GM21423 (cell line): Measurements from ENCODE around the gene PNPLA7.
"Not testable (repeated sequence)": the region's sequence is repeated elsewhere in the genome, so short reads cannot be mapped to it uniquely, and the experiment has no call there.

Experiments
- ATAC-seq: cut with Tn5 transposase; IDR thresholded peaks from one replicate; pipeline ENCODE4 v1.9.1; 2021; ENCODE audit warnings: mild to moderate bottlenecking, moderate library complexity; ENCODE audit not compliant: unreplicated experiment

The PNPLA7 gene

DNA sequence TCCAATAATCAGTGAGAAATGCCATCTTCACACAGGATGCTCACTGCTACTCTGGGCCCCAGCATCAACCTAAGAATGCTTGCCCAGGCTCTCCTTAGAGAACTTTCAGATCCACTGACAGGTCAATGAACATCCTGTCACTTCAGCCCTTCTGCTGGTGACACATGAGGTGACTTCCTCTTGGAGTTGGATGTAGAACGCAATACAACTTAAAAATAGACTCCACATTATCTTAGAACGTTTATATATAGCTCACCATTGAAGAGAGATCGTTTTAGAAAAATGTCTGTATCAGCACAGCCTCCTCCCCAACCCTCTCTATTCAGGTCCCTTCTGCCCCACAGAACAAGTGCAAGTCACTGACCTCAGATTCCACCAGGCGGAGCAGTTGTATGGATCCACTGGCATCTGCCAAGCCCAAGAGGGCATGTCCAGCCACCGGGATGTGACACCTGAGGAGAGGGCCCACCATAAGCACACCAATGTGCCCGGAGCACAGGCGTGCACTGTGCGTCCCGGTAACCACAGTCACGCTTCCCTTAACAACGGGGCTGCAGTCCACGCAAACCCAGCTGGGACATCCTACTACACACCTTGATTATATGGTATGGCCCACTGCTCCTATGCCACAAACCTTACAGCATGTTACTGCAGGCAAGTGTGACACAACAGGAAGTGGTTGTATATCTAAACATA is 25.7 kb upstream of the PNPLA7 start:
- no peak for ATAC-seq

DNA sequence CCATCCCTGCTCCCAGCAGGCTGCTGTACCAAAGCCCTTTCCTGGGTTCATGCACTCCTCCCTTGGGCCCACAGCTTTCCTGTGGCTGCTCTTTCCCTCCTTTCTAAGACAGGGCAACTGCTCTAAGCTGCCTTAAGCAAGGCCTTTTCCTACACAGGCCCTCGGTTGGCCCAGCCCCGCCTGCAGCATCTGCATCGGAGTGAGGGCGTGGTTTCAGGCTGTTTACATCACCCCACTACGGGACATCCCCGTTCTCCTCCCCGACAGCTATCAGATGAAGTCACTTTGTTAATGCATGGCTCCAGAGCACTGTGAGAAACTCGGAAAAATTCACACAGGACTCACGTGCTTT is 25.1 kb upstream of the PNPLA7 start:
- no peak for ATAC-seq

DNA sequence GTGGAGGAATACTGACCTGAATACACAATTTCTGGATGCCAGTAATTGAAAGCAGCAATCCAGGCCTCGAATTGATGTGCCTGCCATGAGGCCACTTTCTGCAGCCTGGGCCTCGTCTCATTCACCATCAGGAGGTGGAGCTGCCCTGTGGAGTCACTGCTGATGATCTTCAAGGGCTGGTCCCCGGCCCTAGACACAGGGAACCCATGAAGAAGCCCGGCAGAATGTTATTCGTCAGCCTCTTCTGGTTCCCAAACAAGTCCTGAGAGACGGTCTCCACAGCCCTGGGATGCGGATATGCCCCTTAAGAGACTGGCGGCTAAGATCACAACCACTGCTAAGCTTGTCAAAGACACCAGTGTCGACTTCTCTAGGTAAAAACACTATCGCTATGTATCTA is 24.0 kb upstream of the PNPLA7 start:
- no peak for ATAC-seq

DNA sequence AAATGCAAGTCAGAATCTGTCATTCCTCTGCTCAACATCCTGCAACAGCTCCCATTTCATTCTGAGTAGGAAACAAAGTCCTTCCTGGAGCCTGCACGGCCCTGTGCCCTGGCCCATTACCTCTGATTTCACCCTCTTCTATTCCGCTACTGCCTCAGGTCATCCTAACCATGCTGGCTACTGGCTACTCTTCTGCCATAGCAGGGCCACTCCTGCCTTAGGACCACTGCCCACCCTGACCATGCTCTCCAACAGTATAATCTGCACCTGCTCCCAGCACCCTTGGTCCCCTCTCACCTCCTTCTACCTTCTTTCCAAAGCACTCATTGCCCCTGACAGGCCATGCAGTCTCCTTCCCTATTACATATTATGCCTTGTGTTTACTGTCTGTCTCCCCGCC is 20.4 kb upstream of the PNPLA7 start:
- no peak for ATAC-seq

DNA sequence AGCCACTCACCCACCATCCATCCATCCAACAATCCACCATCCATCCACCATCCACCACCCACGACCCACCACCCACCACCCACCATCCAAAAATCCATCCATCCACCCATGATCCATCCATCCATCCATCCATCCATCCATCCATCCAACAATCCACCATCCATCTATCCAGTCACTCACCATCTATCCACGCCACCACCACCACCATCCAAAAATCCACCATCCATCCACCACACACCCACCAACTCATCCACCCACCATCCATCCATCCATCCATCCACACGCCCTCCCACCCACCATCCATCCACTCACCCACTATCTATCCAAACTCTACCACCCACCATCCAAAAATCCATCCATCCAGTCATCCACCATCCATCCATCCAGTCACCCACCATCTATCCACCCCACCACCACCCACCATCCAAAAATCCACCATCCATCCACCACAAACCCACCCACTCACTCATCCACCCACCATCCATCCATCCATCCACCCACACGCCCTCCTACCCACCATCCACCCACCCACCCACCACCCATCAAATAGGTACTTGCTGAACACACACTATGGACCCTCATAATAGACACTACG is 19.5 kb upstream of the PNPLA7 start:
- no peak for ATAC-seq

DNA sequence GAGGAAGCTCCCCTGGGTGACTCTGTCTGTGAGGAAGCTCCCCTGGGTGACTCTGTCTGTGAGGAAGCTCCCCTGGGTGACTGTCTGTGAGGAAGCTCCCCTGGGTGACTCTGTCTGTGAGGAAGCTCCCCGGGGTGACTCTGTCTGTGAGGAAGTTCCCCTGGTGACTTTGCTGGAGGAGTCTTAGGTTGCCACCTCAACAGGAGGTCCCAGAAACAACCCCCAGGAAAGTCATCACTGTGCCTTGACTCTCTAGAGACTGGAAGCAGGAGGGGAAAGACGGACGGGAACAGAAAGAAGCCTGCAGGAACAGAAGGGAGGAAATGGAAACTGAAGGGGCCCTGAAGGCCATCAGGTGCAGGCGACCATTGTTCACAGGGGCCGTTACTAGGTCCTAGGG is 18.2 kb upstream of the PNPLA7 start:
- ATAC-seq = not testable (repeated sequence)

DNA sequence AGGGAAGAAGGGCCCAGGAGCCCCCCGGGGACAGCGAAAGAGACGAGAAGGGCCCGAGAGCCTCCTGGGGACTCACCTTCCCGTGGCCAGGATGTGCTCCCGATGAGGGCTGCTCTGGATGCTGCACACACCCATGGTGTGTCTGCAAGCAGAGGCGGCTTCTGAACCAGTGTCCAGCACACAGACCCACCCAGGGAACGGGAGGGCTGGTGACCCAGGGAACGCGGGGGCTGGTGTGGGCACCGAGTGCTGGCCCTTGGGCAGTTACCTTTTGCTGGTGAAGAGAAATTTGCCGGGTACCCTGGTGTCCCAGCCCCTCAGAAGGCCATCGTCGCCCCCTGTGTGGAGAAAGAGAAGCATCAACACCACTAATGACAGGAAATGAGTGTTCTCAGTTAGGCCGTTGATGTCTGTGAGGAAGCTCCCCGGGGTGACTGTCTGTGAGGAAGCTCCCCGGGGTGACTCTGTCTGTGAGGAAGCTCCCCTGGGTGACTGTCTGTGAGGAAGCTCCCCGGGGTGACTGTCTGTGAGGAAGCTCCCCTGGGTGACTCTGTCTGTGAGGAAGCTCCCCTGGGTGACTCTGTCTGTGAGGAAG is 14.7 kb upstream of the PNPLA7 start:
- no peak for ATAC-seq

DNA sequence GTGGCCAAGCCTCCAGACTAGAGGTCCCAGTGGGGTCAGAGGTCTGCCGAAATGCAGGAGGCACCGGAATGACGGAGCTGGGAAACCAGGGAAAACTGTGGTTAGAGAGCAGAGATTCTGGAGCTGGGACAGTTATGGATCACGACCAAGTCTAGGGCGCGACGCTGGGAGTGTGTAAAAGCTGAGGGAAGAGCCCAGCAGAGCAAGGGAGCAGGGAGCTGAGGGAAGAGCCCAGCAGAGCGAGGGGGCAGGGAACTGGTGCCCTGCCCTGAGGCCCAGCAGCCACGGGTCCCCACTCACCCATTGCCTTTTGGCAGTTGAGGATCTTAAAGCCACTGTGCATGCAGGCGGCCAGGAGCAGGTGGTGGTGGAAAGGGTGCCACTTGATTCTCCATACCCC is 13.9 kb upstream of the PNPLA7 start:
- ATAC-seq = no peak

DNA sequence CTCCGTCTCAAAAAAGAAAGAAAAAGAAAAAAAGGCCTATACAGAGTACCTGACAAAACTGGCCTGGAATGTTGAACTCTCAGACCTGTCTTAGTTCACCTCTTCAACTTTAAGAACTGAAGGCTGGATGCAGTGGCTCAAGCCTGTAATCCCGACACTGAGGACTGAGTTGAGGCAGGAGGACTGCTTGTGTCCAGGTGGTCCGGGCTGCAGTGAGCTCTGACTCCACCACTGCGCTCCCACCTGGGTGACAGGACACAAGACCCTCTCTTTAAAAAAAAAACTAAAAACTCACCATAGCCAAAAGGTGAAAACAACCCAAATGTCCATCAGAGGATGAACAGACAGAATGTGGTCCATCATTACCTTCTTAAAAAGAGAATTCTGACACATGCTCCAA is 7.9 kb upstream of the PNPLA7 start:
- no peak for ATAC-seq

DNA sequence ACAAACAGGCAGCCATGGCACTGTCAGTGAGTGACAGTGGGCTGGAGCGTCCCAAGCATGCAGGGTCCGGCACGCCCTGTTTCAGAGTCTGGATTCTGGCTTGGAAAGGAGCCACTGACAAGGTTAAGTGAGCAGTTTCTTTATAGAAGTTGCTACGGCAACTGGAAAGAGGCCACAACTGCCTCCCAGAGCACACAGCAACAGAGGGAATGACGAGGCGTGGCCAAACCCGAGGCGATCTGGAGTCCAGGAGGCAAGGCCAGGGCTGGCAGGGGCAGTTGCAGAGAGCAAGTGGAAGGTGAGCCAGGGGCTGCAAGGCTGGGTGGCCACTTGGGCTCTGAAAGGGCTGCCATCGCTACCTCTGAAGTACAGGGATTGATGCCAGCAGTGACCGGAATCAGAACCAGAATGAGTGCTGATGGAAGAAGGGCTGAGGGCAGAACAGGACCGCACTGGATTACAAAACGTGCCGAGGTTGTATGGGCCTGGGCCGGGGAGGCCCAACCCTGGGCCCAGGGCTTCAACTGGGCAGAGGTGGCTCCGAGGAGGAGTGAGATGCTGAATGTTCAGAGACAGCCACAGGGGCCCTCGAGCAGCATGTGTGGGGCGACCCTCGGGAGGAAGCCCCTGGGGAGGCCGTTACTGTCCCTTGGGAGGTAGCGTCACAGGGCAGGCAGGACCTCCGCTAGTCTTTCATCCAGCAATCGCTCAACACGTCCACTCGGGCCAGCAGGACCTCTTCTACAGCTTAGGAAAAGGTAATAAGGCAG is 6.1 kb upstream of the PNPLA7 start:
- no peak for ATAC-seq

DNA sequence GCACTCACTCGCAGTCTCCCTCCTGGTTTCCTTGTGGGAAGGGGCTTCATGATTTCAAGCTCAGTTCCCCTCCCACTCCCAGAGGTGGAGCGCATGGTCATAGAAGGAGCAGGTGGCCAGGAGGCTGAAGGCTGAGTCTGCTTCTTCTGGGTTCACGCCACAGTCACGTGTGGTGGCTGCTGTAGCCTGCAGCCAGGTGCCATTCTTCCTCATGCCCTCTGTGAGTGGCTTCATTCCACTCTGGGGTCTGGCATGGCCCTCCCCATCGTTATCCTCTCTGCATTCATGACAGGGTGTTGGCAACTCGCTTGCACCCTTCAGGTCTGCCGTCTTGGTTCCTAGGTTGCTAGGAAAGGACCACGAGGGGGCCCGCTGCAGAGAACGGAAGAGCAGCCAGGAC is 5.0 kb upstream of the PNPLA7 start:
- ATAC-seq = no peak

DNA sequence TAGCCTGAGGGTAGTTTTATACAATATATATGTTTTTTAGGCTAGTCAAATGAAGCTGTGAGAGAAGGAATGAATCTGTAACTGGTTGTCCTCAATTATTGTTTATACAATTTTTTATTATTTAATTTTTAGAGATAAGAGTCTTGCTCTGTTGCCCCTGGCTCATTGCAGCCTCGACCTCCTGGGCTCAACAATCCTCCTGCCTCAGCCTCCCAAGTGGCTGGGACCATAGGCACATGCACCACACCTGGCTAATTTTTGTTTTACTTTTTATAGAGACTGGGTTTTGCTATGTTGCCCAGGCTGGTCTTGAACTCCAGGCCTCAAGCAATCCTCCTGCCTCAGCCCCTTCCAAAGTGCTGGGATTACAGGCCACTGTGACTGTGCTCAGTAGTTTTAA is 4.1 kb upstream of the PNPLA7 start:
- ATAC-seq = no peak

DNA sequence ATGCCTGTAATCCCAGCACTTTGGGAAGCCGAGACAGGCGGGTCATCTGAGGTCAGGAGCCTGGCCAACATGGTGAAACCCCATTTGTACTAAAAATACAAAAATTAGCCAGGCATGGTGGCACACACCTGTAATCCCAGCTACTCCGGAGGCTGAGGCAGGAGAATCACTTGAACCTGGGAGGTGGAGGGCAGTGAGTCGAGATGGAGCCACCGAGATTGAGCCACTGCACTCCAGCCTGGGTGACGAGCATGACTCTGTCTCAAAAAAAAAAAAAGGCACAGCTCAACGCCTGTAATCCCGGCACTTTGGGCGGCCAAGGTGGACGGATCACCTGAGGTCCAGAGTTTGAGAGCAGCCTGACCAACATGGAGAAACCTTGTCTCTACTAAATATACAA is 3.5 kb upstream of the PNPLA7 start:
- not testable (repeated sequence) for ATAC-seq

DNA sequence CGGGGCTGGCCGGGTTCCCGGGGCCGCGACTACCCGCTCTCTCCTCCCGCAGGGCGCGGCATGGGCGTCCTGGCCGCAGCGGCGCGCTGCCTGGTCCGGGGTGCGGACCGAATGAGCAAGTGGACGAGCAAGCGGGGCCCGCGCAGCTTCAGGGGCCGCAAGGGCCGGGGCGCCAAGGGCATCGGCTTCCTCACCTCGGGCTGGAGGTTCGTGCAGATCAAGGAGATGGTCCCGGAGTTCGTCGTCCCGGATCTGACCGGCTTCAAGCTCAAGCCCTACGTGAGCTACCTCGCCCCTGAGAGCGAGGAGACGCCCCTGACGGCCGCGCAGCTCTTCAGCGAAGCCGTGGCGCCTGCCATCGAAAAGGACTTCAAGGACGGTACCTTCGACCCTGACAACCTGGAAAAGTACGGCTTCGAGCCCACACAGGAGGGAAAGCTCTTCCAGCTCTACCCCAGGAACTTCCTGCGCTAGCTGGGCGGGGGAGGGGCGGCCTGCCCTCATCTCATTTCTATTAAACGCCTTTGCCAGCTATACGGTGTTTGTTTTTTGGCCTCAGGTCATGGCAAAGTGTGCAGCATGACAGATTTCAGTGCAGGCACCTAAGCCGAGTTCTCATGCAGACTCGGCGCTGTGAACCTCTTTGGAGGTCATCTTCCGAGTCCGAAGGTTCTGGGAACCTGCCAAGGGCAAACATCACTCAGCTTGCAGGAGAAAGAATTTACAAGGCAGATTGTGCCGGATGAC is 2.0 kb upstream of the PNPLA7 start:
- ATAC-seq = peak; percentile 8

DNA sequence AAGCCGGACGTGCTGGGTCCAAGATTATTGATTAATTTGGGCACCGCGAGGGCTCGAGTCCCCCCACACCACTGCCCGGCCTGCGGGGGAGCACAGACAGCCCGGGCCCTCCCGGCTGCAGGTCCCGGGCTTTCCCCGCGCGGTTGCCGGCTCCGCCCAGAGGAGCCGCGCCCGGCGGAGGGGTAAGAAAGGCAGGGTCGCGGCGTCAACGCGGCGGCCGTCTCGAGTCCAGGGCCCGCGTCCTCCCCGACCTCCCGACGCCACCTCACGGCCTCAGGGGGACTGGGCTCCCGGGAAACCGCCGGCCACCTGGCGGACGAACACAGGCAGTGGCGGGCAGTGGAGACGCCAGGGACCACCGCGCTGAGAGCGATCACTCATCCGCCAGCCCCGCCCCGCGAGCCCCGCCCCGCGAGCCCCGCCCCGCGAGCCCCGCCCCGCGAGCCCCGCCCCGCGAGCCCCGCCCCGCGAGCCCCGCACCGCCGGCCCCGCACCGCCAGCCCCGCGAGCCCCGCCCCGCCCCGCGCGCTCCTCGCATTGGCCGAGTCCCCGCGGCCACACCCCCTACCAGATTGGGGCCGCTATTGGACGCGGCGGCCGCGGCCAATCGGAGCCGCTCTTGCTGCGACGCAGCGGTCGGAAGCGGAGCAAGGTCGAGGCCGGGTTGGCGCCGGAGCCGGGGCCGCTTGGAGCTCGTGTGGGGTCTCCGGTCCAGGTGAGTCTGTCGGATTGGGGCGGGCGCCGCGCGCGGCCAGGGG is 1.2 kb upstream of the PNPLA7 start, which contains the start of gene MRPL41:
Gene MRPL41, plus strand, starts transcription at position 616 of the 758 bp plus-strand sequence. CDS start 203 bp downstream, outside the sequence.
- ATAC-seq = peak; percentile 80

DNA sequence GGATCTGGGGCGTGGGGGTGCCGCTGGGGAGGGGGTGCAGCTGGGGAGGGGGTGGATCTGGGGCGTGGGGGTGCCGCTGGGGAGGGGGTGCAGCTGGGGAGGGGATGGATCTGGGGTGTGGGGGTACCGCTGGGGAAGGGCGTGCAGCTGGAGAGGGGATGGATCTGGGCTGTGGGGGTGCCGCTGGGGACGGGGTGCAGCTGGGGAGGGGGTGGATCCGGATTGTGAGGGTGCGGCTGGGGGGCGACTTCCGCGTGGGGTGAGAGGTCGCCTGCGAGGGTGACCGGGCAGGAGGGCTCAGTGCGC is 709 bp upstream of the PNPLA7 start:
- not testable (repeated sequence) for ATAC-seq

DNA sequence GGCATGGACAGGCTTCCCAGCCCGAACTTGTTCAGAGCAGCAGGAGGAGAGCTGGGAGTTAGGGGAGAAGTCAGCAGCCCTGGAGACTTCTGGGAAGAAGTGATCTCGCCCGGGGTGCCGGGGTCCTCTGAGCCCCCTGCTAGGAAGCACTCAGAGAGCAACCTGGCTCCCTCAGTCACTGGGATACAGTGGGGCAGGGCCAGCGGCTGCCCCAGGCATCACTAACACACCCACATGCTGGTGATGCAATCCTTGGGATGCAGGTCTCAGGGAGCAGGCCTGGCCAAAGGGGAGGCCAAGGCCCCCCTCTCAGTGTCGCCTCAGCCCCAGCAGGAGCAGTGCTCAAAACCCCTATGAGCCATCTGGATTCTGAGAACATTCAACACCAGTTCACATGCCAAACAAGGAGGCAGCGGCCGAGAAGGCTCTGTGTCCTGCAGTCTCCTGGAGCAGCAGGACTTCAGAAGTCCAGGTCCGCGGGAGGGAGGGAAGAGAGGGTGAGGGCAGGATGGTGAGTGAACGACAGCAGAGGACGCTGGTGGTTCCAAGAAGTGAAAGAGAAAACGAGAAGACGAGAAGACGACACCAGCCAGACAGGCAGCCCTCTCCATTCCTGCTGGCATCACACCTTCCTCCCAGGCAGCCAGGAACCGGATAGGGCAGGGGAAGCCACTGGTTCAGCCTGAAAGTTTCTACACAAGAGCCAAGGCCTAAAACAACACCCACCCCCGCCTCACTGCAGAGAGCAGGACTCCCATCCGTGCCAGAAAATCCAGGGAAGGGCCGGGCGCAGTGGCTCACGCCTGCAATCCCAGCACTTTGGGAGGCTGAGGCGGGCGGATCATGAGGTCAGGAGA is 2.3 kb downstream of the PNPLA7 start:
- ATAC-seq = no peak

DNA sequence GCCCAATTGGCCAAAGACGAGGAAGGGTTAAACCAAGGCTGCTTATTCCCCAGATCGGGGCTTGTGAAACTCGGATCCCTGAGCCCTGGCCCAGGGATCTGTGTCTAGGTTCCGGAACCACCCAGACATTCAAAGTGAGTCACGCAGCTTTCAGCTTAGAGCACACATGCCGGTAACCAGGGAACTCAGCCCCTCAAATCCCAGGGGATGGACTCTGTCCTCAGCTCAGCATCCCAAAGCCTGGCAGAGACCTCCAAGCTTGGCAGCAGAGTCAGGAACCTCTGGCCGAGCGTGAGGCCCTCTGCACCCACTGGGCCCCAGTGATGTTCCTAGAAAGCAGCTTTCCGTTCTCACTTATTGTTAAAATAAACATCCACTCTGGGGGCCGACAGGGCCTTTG is 5.1 kb downstream of the PNPLA7 start:
- no peak for ATAC-seq

DNA sequence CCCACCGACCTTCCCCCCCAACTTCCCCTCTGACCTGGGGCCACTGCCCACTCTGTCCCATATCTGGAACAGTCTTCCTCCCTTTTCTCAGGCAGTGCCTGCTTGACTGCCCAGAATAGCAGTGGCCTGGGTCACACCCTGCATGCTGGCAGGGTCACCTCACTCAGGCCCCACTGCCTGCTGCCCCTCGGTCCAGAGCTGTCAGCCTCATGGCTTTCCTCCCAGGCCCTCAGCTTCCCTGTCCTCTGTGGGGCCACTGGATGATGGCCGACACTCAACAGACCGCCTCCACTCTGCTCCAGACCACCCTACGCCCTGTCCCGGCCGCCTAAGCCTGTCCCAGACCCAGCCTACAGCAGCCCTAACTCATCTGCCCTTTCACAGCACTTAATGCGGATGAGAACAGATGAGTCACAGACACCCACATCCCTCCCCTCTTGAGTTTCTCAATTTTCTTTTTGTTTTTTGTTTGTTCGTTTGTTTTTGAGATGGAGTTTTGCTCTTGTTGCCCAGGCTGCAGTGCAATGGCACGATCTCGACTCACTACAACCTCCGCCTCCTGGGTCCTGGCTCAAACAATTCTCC is 5.9 kb downstream of the PNPLA7 start:
- ATAC-seq = no peak
